Measurements from ENCODE around the gene LRIG2. TPM values are rescaled to one million over a fixed set of nuclear protein-coding genes. Genes with fewer than 3 reads are reported as not detected.

Gene LRIG2
- total and polyA plus RNA-seq, 2 donors (not counting 3 experiments of a cell fraction or from before 2014, with no cell fraction given): 8.4 to 20.1 TPM

DNA sequence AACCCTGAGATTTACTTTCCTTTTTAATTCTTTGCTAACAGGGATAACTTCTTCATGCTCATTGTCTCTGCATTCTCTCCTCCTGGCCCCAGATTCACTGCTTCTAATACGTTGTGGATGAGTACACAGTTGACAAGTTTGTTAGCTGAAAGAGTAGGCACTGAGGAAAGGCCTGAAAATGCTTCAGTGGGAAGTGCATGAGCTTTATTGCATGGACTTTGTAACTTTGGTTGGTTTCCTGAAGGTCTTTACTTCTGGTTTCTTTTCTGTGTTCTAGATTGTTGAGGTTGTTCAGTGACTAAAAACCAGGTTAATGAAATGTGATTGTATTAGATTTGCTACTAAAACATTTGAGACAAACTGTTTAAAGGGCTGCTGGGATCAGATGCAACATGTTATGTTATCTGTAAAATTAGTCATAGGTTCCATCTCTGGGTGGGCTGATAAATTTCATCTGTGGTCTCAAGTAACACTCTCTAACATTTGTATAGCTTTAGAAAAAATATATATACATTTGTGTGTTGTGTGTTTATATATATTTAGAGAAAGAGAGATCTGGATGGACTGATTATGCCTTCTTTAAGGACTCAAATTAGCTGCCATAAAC, 19.1 kb downstream of the LRIG2 start:
- intact Hi-C loops (cut with micrococcal nuclease): no loop called here
- FAIRE-seq: no peak
- Histone ChIP-seq H4K20me1 (replicated peaks; ENCODE audit: control insufficient read depth, extremely low read depth, insufficient read depth, low read length) (no peaks in the 10 kb centered on the region), H3K4me1 (ENCODE audit: control insufficient read depth, extremely low read depth, insufficient read depth, low read length) (no peaks in the 10 kb centered on the region), H2AFZ (ENCODE audit: low read depth, low read length) (no peak overlapping the region), H3K27ac (ENCODE audit: insufficient read depth, low read depth, low read length) (no peak overlapping the region), H3K79me2 (ENCODE audit: control insufficient read depth, insufficient read depth, low read length) (peaks cover 27% of the 10 kb centered on the region), H3K4me2 (ENCODE audit: insufficient read depth, low read length) (no peak overlapping the region), H3K9me1 (replicated peaks; ENCODE audit: control insufficient read depth, extremely low read depth, insufficient read depth, low read length) (no peaks in the 10 kb centered on the region), H3K36me3 (ENCODE audit: control insufficient read depth in 2 of 2, extremely low read depth in 1 of 2, insufficient read depth in 2 of 2, low read length in 2 of 2) (peaks cover 10 to 12% of the 10 kb centered on the region in 2 experiments), H3K4me3 (replicated peaks in 1 of 3; ENCODE audit: insufficient read depth in 1 of 3, low read depth in 1 of 3, low read length in 3 of 3) (no peak overlapping the region), H3K27me3 (ENCODE audit: control insufficient read depth in 2 of 2, insufficient read depth in 2 of 2, low read length in 2 of 2) (no peaks in the 10 kb centered on the region), H3K9me3 (replicated peaks; ENCODE audit: control insufficient read depth, insufficient read depth, low read length) (no peaks in the 10 kb centered on the region), H3K9ac (replicated peaks; ENCODE audit: extremely low read depth, insufficient read depth, low read length) (no peak overlapping the region)
- POLR2A ChIA-PET: no interaction called here
- no peak for TF ChIP-seq JUN (IDR thresholded peaks at IDR 0.05; ENCODE audit: borderline replicate concordance, insufficient read depth, insufficient read length, low read depth)
- no peak for TF ChIP-seq EZH2 (IDR thresholded peaks at IDR 0.05; ENCODE audit: borderline replicate concordance, low read depth, low read length, severe bottlenecking)
- TF ChIP-seq POLR2AphosphoS5 (IDR thresholded peaks at IDR 0.05; ENCODE audit: insufficient read depth, low read depth, low read length): no peak
- no peak for TF ChIP-seq GATA2 (IDR thresholded peaks at IDR 0.05; ENCODE audit: insufficient read depth, insufficient read length, low read depth, low read length)
- TF ChIP-seq, protein P1, sequence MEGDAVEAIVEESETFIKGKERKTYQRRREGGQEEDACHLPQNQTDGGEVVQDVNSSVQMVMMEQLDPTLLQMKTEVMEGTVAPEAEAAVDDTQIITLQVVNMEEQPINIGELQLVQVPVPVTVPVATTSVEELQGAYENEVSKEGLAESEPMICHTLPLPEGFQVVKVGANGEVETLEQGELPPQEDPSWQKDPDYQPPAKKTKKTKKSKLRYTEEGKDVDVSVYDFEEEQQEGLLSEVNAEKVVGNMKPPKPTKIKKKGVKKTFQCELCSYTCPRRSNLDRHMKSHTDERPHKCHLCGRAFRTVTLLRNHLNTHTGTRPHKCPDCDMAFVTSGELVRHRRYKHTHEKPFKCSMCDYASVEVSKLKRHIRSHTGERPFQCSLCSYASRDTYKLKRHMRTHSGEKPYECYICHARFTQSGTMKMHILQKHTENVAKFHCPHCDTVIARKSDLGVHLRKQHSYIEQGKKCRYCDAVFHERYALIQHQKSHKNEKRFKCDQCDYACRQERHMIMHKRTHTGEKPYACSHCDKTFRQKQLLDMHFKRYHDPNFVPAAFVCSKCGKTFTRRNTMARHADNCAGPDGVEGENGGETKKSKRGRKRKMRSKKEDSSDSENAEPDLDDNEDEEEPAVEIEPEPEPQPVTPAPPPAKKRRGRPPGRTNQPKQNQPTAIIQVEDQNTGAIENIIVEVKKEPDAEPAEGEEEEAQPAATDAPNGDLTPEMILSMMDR (IDR thresholded peaks at IDR 0.05; ENCODE audit: extremely low read depth in 1 of 2, insufficient read depth in 1 of 2, low read depth in 1 of 2, low read length in 2 of 2): no peak
- no peak for TF ChIP-seq FOS (IDR thresholded peaks at IDR 0.05; ENCODE audit: borderline replicate concordance, insufficient read depth, low read length)
- TF ChIP-seq POLR2A (IDR thresholded peaks at IDR 0.05; ENCODE audit: low read depth, low read length): no peak
- TF ChIP-seq, protein P2, sequence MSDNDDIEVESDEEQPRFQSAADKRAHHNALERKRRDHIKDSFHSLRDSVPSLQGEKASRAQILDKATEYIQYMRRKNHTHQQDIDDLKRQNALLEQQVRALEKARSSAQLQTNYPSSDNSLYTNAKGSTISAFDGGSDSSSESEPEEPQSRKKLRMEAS (IDR thresholded peaks at IDR 0.05; ENCODE audit: insufficient read depth, insufficient read length): no peak
- TF ChIP-seq MYC (IDR thresholded peaks at IDR 0.05; ENCODE audit: low read depth, low read length): no peak
- BruUV-seq (replicated peaks): no TSS peak
- no peak for DNase-seq (ENCODE audit: low read depth, low spot score)
- CTCF ChIA-PET: interaction anchor here (0.8 to 1.5 kb wide), 2 partner anchors 19 to 376 kb away, joined by 3 to 4 read pairs; partner anchors contain the start of gene LRIG2
- dilution Hi-C loops (cut with MboI; ENCODE audit: extremely low pct_ligation_motif_present, low sequenced_read_pairs): no loop called here
